Type B pancreatic cell (in vitro differentiated cells): Measurements from ENCODE around the gene CTNND2. TPM values are rescaled to one million over a fixed set of nuclear protein-coding genes. Genes with fewer than 3 reads are reported as not detected.

Experiments
- DNase-seq: peaks from one replicate; pipeline ENCODE4 v3.0.0; 2021; ENCODE audit warnings: mixed read lengths; ENCODE audit not compliant: unreplicated experiment; ENCODE audit errors: extremely low spot score
- H3K27ac Mint-ChIP-seq: 2 replicates; pipeline ENCODE4 v1.8.0; 2021; ENCODE audit warnings: mild to moderate bottlenecking, mixed read lengths
- H3K27me3 Mint-ChIP-seq: 2 replicates; pipeline ENCODE4 v1.8.0; 2021; ENCODE audit warnings: mixed read lengths
- H3K36me3 Mint-ChIP-seq: 2 replicates; pipeline ENCODE4 v1.8.0; 2021; ENCODE audit warnings: mixed read lengths
- H3K4me1 Mint-ChIP-seq: one replicate; pipeline ENCODE4 v1.8.0; 2021; ENCODE audit warnings: mixed read lengths; ENCODE audit not compliant: unreplicated experiment
- H3K4me3 Mint-ChIP-seq: 2 replicates; pipeline ENCODE4 v1.8.0; 2021; ENCODE audit warnings: mild to moderate bottlenecking, mixed read lengths
- H3K9me3 Mint-ChIP-seq: 2 replicates; pipeline ENCODE4 v1.8.0; 2021; ENCODE audit warnings: mixed read lengths
- CTCF ChIP-seq: fragments of 200-600 bp; sonication (generic); conservative IDR thresholded peaks from 2 replicates; pipeline ENCODE4 v1.5.0; 2021; ENCODE audit warnings: antibody characterized with exemption, mild to moderate bottlenecking
- total RNA-seq: library from RNA; stranded (reverse); gene quantifications from 2 replicates; pipeline ENCODE4 v1.2.1, GENCODE V29; 2021; ENCODE audit warnings: low replicate concordance

CTNND2 gene
- total RNA-seq, 1 donor from 2014 or later: 49.5 TPM

GRCh38 chr5:11815481-11815880, 88.8 kb downstream of the CTNND2 start:
- no peak overlapping the region for H3K27ac Mint-ChIP-seq
- no peaks in the 10 kb centered on the region for H3K4me1 Mint-ChIP-seq
- H3K36me3 Mint-ChIP-seq: no peaks in the 10 kb centered on the region
- no peak for DNase-seq
- H3K9me3 Mint-ChIP-seq: no peaks in the 10 kb centered on the region
- no peak overlapping the region for H3K4me3 Mint-ChIP-seq
- no peak for TF ChIP-seq CTCF
- H3K27me3 Mint-ChIP-seq: no peaks in the 10 kb centered on the region

GRCh38 chr5:11814373-11814772, 89.9 kb downstream of the CTNND2 start:
- TF ChIP-seq CTCF: no peak
- Mint-ChIP-seq H3K4me3 (no peak overlapping the region), H3K27me3 (no peaks in the 10 kb centered on the region), H3K9me3 (no peaks in the 10 kb centered on the region), H3K27ac (no peak overlapping the region), H3K36me3 (no peaks in the 10 kb centered on the region), H3K4me1 (no peaks in the 10 kb centered on the region)
- no peak for DNase-seq

- no peak for TF ChIP-seq CTCF
- Mint-ChIP-seq H3K4me3 (no peak overlapping the region), H3K9me3 (no peaks in the 10 kb centered on the region), H3K4me1 (no peaks in the 10 kb centered on the region), H3K27me3 (no peaks in the 10 kb centered on the region), H3K36me3 (no peaks in the 10 kb centered on the region), H3K27ac (no peak overlapping the region)
- DNase-seq: no peak
These were observed 94.8 kb downstream of the CTNND2 start for GRCh38 chr5:11809407-11809806.

- no peak for TF ChIP-seq CTCF
- H3K9me3 Mint-ChIP-seq: no peaks in the 10 kb centered on the region
- no peaks in the 10 kb centered on the region for H3K36me3 Mint-ChIP-seq
- H3K27me3 Mint-ChIP-seq: no peaks in the 10 kb centered on the region
- no peak overlapping the region for H3K27ac Mint-ChIP-seq
- no peaks in the 10 kb centered on the region for H3K4me1 Mint-ChIP-seq
- H3K4me3 Mint-ChIP-seq: no peak overlapping the region
- DNase-seq: no peak
These were observed 100.8 kb downstream of the CTNND2 start for GRCh38 chr5:11803436-11803835.

GRCh38 chr5:11801061-11801460, 103.2 kb downstream of the CTNND2 start:
- TF ChIP-seq CTCF: no peak
- no peaks in the 10 kb centered on the region for H3K4me1 Mint-ChIP-seq
- H3K9me3 Mint-ChIP-seq: no peaks in the 10 kb centered on the region
- H3K4me3 Mint-ChIP-seq: no peak overlapping the region
- no peak overlapping the region for H3K27ac Mint-ChIP-seq
- DNase-seq: no peak
- no peaks in the 10 kb centered on the region for H3K27me3 Mint-ChIP-seq
- H3K36me3 Mint-ChIP-seq: no peaks in the 10 kb centered on the region

GRCh38 chr5:11797132-11797531, 107.1 kb downstream of the CTNND2 start:
- Mint-ChIP-seq H3K27ac (no peak overlapping the region), H3K4me3 (no peak overlapping the region), H3K27me3 (no peaks in the 10 kb centered on the region), H3K9me3 (no peaks in the 10 kb centered on the region), H3K4me1 (no peaks in the 10 kb centered on the region), H3K36me3 (no peaks in the 10 kb centered on the region)
- DNase-seq: no peak
- TF ChIP-seq CTCF: peak; percentile 22
